HepG2 (cell line): Measurements from ENCODE around the gene ACTN4. TPM values are rescaled to one million over a fixed set of nuclear protein-coding genes. Genes with fewer than 3 reads are reported as not detected.

Source experiments
- ATAC-seq: fragments of 200-7000 bp; cut with Tn5 transposase; 3 replicates; pipeline ENCODE4 v1.9.1; 2020; ENCODE audit warnings: mild to moderate bottlenecking, moderate library complexity
- BruUV-seq: library from RNA; stranded (reverse); fragments of 400-500 nt; replicated peaks from 2 replicates; lab custom pipeline; 2021; lab: Mats Ljungman, UMichigan
- CTCF ChIA-PET: fragments of 300-600 bp; formaldehyde crosslinking; extraction: SDS; loops from one replicate; lab custom pipeline; 2021; ENCODE audit warnings: low total read pairs, inconsistent platforms, low intra/inter-chr PET ratio; lab: Yijun Ruan, JAX
- POLR2A ChIA-PET: fragments of 350-600 bp; sonication (Branson Sonifier 250); formaldehyde crosslinking; loops from one replicate; lab custom pipeline; 2020; ENCODE audit warnings: antibody characterized with exemption, inconsistent platforms; lab: Yijun Ruan, JAX
- DNase-seq: peaks from one replicate; pipeline ENCODE4 v3.0.0-alpha.2; 2015; ENCODE audit warnings: low spot score
- FAIRE-seq: peaks from 3 replicates; lab custom pipeline; 2011; peaks lifted over from hg19 to GRCh38; lab: Jason Lieb, UNC
- H2AFZ ChIP-seq: one replicate; pipeline ENCODE4 v1.6.1; 2011; ENCODE audit warnings: low read length, inconsistent platforms
- H3K27ac ChIP-seq: fragments of 300-600 bp; 3 replicates; pipeline ENCODE4 v1.8.0; 2011; ENCODE audit warnings: mixed run types, mild to moderate bottlenecking, mixed read lengths, low read length, inconsistent platforms; ENCODE audit not compliant: insufficient read depth; ENCODE audit errors: extremely low read length
- H3K27me3 ChIP-seq, 2 experiments: fragments of 200-600 bp in 1 of 2; 2 replicates in 1 of 2; 3 replicates in 1 of 2; pipeline versions ENCODE4 v1.6.0 to v1.8.0; 2011; ENCODE audit warnings: low read length in 2 of 2, mild to moderate bottlenecking in 2 of 2, moderate library complexity in 2 of 2, inconsistent platforms in 1 of 2; ENCODE audit not compliant: insufficient read depth in 2 of 2, control insufficient read depth in 1 of 2
- H3K36me3 ChIP-seq, 2 experiments: fragments of 200-600 bp in 1 of 2; replicated peaks in 1 of 2; 2 replicates in 1 of 2; 3 replicates in 1 of 2; pipeline versions ENCODE4 v1.5.1 to v1.8.0; 2011; ENCODE audit warnings: low read length in 2 of 2, inconsistent platforms in 1 of 2; ENCODE audit not compliant: insufficient read depth in 2 of 2, control insufficient read depth in 1 of 2
- H3K4me1 ChIP-seq: 2 replicates; pipeline ENCODE4 v1.5.1; 2012; ENCODE audit warnings: low read length, inconsistent platforms; ENCODE audit not compliant: insufficient read depth
- H3K4me2 ChIP-seq: 2 replicates; pipeline ENCODE4 v1.6.0; 2011; ENCODE audit warnings: low read depth, low read length, inconsistent platforms
- H3K4me3 ChIP-seq, 3 experiments: fragments of 200-600 bp in 1 of 3; sonication (generic), shearing (Covaris generic) in 1 of 3; replicated peaks in 1 of 3; 2 replicates each; pipeline ENCODE4 v1.5.1; 2011 to 2016; ENCODE audit warnings: low read length in 3 of 3, inconsistent platforms in 2 of 3, low read depth in 2 of 3, mild to moderate bottlenecking in 2 of 3, control low read depth in 1 of 3, mixed read lengths in 1 of 3; ENCODE audit not compliant: insufficient read depth in 1 of 3
- H3K79me2 ChIP-seq: one replicate; pipeline ENCODE4 v1.6.1; 2011; ENCODE audit warnings: low read length, inconsistent platforms; ENCODE audit not compliant: insufficient read depth
- H3K9ac ChIP-seq: 2 replicates; pipeline ENCODE4 v1.6.0; 2011; ENCODE audit warnings: mild to moderate bottlenecking, low read depth, low read length, inconsistent platforms; ENCODE audit not compliant: insufficient read depth
- H3K9me3 ChIP-seq: 2 replicates; pipeline ENCODE4 v1.5.1; 2012; ENCODE audit warnings: mild to moderate bottlenecking, low read length
- H4K20me1 ChIP-seq: 2 replicates; pipeline ENCODE4 v1.6.0; 2011; ENCODE audit warnings: inconsistent platforms, mild to moderate bottlenecking, low read length, moderate library complexity; ENCODE audit not compliant: insufficient read depth
- ADNP ChIP-seq: sonication (generic); formaldehyde crosslinking; IDR thresholded peaks from 2 replicates; pipeline ENCODE4 v1.4.0; 2020; ENCODE audit warnings: missing genetic modification reagents
- DDIT3 ChIP-seq: sonication (generic); formaldehyde crosslinking; IDR thresholded peaks from 2 replicates; pipeline ENCODE4 v1.4.0; 2020; ENCODE audit warnings: mild to moderate bottlenecking, missing genetic modification reagents
- EP300 ChIP-seq, 3 experiments: sonication (generic) in 1 of 3; formaldehyde crosslinking in 1 of 3; IDR thresholded peaks; 2 replicates each; pipeline versions ENCODE4 v1.5.1 to v1.6.1; 2011 to 2020; ENCODE audit warnings: low read depth in 2 of 3, low read length in 2 of 3, borderline replicate concordance in 1 of 3, improper control_type of control experiment in 1 of 3, mild to moderate bottlenecking in 1 of 3, missing genetic modification reagents in 1 of 3, moderate library complexity in 1 of 3
- GLI4 ChIP-seq: sonication (generic); formaldehyde crosslinking; IDR thresholded peaks from 2 replicates; pipeline ENCODE4 v1.5.1; 2020; ENCODE audit warnings: missing genetic modification reagents, mild to moderate bottlenecking, moderate library complexity, borderline replicate concordance
- KLF12 ChIP-seq: sonication (generic); formaldehyde crosslinking; IDR thresholded peaks from 2 replicates; pipeline ENCODE4 v1.4.0; 2020; ENCODE audit warnings: missing genetic modification reagents, borderline replicate concordance
- KLF13 ChIP-seq: sonication (generic); formaldehyde crosslinking; IDR thresholded peaks from 2 replicates; pipeline ENCODE4 v1.4.0; 2020; ENCODE audit warnings: mild to moderate bottlenecking, missing genetic modification reagents
- KMT2B ChIP-seq: IDR thresholded peaks from 2 replicates; pipeline ENCODE4 v1.6.1; 2016; ENCODE audit warnings: missing genetic modification reagents, missing compliant biosample characterization
- TBL1XR1 ChIP-seq: fragments of 150-350 bp; IDR thresholded peaks from 2 replicates; pipeline ENCODE4 v1.6.1; 2014; ENCODE audit warnings: borderline replicate concordance, low read length; ENCODE audit not compliant: partially characterized antibody
- TOE1 ChIP-seq: sonication (generic); formaldehyde crosslinking; IDR thresholded peaks from 2 replicates; pipeline ENCODE4 v1.4.0; 2020; ENCODE audit warnings: mild to moderate bottlenecking, missing genetic modification reagents
- ZBED4 ChIP-seq: sonication (generic); formaldehyde crosslinking; IDR thresholded peaks from 2 replicates; pipeline ENCODE4 v1.4.0; 2020; ENCODE audit warnings: missing genetic modification reagents, borderline replicate concordance
- ZNF232 ChIP-seq: sonication (generic); formaldehyde crosslinking; IDR thresholded peaks from 2 replicates; pipeline ENCODE4 v1.4.0; 2020; ENCODE audit warnings: missing genetic modification reagents, borderline replicate concordance
- ZNF264 ChIP-seq: sonication (generic); formaldehyde crosslinking; IDR thresholded peaks from 2 replicates; pipeline ENCODE4 v1.4.0; 2020; ENCODE audit warnings: missing genetic modification reagents
- ZNF639 ChIP-seq: conservative IDR thresholded peaks from 2 replicates; pipeline ENCODE4 v1.6.1; 2018; ENCODE audit warnings: missing genetic modification reagents
- WGBS: methylation state at CpG from one replicate; pipeline ENCODE4 v1.1.6; 2017; ENCODE audit warnings: low lambda C conversion rate; 5-methylcytosine and 5-hydroxymethylcytosine counted together
- in situ Hi-C: cut with HindIII; loops from 2 replicates; pipeline ENCODE4 v1.10.0; 2017; ENCODE audit warnings: low pct_unique_long_range_greater_than_20kb; ENCODE audit not compliant: extremely low pct_ligation_motif_present
- intact Hi-C: fragments of 100-400 bp; cut with micrococcal nuclease; formaldehyde crosslinking; loops from one replicate; pipeline ENCODE4 v1.10.0; 2022; ENCODE audit not compliant: unreplicated experiment
- polyA plus RNA-seq, 8 experiments: library from polyadenylated mRNA; depleted of rRNA in 3 of 8; stranded (reverse) in 7 of 8; unstranded in 1 of 8; fragments of >200 nt; fragmentation: Illumina TruSeq in 4 of 8; extraction: Trizol in 4 of 8; gene quantifications; 2 replicates each; pipeline versions ENCODE4 v1.2.1 to v1.2.3, GENCODE V29; 2011 to 2016; ENCODE audit warnings: low read depth in 4 of 8, missing spikeins in 1 of 8, mixed read lengths in 1 of 8; ENCODE audit not compliant: insufficient read depth in 1 of 8
- total RNA-seq, 5 experiments: library from RNA; depleted of rRNA; stranded (reverse); fragments of >200 nt; fragmentation: Illumina TruSeq; extraction: Trizol; gene quantifications; 2 replicates each; pipeline ENCODE4 v1.2.3, GENCODE V29; 2016; ENCODE audit warnings: low read depth in 1 of 5
- TF ChIP-seq, protein P1 (sequence below): sonication (generic); formaldehyde crosslinking; IDR thresholded peaks from 2 replicates; pipeline ENCODE4 v1.8.0; 2022; ENCODE audit warnings: missing genetic modification reagents, mild to moderate bottlenecking, inconsistent platforms, borderline replicate concordance

ACTN4 gene
- total and polyA plus RNA-seq, 2 of the 13 experiments (the other 11 are each of a cell fraction or from before 2014, with no cell fraction given) = 171 to 192 TPM

- no peak for TF ChIP-seq DDIT3 (CRISPR knock-in tag)
Observed at GRCh38 chr19:38662537-38663155, 15.2 kb downstream of the ACTN4 start (continued).

- no peak overlapping the region for H3K27ac ChIP-seq
- H3K4me2 ChIP-seq = no peak overlapping the region
- peaks cover 17 to 59% of the 10 kb centered on the region in 2 experiments for H3K36me3 ChIP-seq
- in situ Hi-C loops (no loop called here), intact Hi-C loops (no loop called here)
- peaks cover 97% of the 10 kb centered on the region for H3K79me2 ChIP-seq
- no peaks in the 10 kb centered on the region for H3K9me3 ChIP-seq
- H4K20me1 ChIP-seq = peaks cover 87% of the 10 kb centered on the region
- H2AFZ ChIP-seq = no peak overlapping the region
- no peak for DNase-seq
- no TSS peak for BruUV-seq
- H3K27me3 ChIP-seq = no peaks in the 10 kb centered on the region
- no peak overlapping the region for H3K9ac ChIP-seq
- no peak for FAIRE-seq
- CTCF ChIA-PET = no interaction called here
- POLR2A ChIA-PET = interaction anchor here (1.3 to 2.6 kb wide), 4 partner anchors 10 to 20 kb away, joined by 4 to 8 read pairs (median 6); partner anchors contain the start of gene ACTN4
- WGBS = 95% methylated on average over 22 of the region's 22 CpGs
- no peak for ATAC-seq
- peaks cover 98% of the 10 kb centered on the region for H3K4me1 ChIP-seq
- no peak overlapping the region for H3K4me3 ChIP-seq
- no peak for TF ChIP-seq ZBED4 (CRISPR knock-in tag)
- TF ChIP-seq ZNF232 (CRISPR knock-in tag) = no peak
- TF ChIP-seq ZNF264 (CRISPR knock-in tag) = no peak
- TF ChIP-seq TOE1 (CRISPR knock-in tag) = no peak
- no peak for TF ChIP-seq KLF12 (CRISPR knock-in tag)
- TF ChIP-seq, protein P1, sequence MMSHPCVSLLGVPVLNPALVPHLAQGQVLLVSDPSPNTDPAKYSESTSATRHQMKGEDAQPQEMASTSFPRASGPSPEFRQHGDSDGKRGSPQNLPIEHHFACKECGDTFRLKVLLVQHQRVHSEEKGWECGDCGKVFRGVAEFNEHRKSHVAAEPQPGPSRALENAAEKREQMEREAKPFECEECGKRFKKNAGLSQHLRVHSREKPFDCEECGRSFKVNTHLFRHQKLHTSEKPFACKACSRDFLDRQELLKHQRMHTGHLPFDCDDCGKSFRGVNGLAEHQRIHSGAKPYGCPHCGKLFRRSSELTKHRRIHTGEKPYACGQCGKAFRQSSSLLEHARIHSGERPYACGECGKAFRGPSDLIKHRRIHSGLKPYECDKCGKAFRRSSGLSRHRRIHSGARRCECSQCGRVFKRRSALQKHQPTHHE (CRISPR knock-in tag) = no peak
- TF ChIP-seq EP300 (IDR thresholded peaks at IDR 0.05; ENCODE audit: low read depth in 2 of 2, low read length in 2 of 2) = no peak
- no peak for TF ChIP-seq EP300 (CRISPR knock-in tag; IDR thresholded peaks at IDR 0.05; ENCODE audit: borderline replicate concordance)
- no peak for TF ChIP-seq ADNP
- no peak for TF ChIP-seq TBL1XR1
- TF ChIP-seq GLI4 (CRISPR knock-in tag) = no peak
- no peak for TF ChIP-seq KMT2B (CRISPR knock-in tag)
- TF ChIP-seq KLF13 (CRISPR knock-in tag) = no peak
- no peak for TF ChIP-seq ZNF639 (CRISPR knock-in tag)
Observed at GRCh38 chr19:38663156-38663651, 15.8 kb downstream of the ACTN4 start.
